Measurements from ENCODE around the gene LRRC8E. TPM values are rescaled to one million over a fixed set of nuclear protein-coding genes. Genes with fewer than 3 reads are reported as not detected.

LRRC8E gene
- total RNA-seq, 1 experiment from 2014 or later = 3.0 TPM

GRCh38 chr19:7879836-7880235 is 8.5 kb upstream of the LRRC8E start:
- POLR2A ChIA-PET = no interaction called here

GRCh38 chr19:7881910-7882309 is 6.4 kb upstream of the LRRC8E start:
- ChIA-PET POLR2A (no interaction called here), CTCF (interaction anchor here (1.1 to 3.9 kb wide), 3 partner anchors 13 to 35 kb away, joined by 3 to 21 read pairs (median 5); no protein-coding TSS in a partner anchor)
- H3K27me3 Mint-ChIP-seq (ENCODE audit: low read depth) = peaks cover 24% of the 10 kb centered on the region
- ATAC-seq = no peak
- no peak overlapping the region for H3K4me3 Mint-ChIP-seq
- no peak for DNase-seq (ENCODE audit: low spot score)
- H3K27ac Mint-ChIP-seq = no peak overlapping the region
- H3K36me3 Mint-ChIP-seq = no peaks in the 10 kb centered on the region
- no peak for TF ChIP-seq RORB (CRISPR knock-in tag; IDR thresholded peaks at IDR 0.05)
- TF ChIP-seq, protein P1, sequence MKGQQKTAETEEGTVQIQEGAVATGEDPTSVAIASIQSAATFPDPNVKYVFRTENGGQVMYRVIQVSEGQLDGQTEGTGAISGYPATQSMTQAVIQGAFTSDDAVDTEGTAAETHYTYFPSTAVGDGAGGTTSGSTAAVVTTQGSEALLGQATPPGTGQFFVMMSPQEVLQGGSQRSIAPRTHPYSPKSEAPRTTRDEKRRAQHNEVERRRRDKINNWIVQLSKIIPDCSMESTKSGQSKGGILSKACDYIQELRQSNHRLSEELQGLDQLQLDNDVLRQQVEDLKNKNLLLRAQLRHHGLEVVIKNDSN (CRISPR knock-in tag; IDR thresholded peaks at IDR 0.05) = no peak
- TF ChIP-seq RELA (CRISPR knock-in tag; IDR thresholded peaks at IDR 0.05; ENCODE audit: borderline replicate concordance) = no peak
- TF ChIP-seq E2F5 (CRISPR knock-in tag; IDR thresholded peaks at IDR 0.05) = no peak
- TF ChIP-seq GRHL2 (CRISPR knock-in tag; IDR thresholded peaks at IDR 0.05; ENCODE audit: insufficient replicate concordance, severe bottlenecking) = no peak
- TF ChIP-seq ELF4 (CRISPR knock-in tag; IDR thresholded peaks at IDR 0.05; ENCODE audit: low read depth) = no peak
- TF ChIP-seq, protein P2, sequence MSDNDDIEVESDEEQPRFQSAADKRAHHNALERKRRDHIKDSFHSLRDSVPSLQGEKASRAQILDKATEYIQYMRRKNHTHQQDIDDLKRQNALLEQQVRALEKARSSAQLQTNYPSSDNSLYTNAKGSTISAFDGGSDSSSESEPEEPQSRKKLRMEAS (CRISPR knock-in tag; IDR thresholded peaks at IDR 0.05) = no peak
- no peak for TF ChIP-seq PRDM15 (CRISPR knock-in tag; IDR thresholded peaks at IDR 0.05)
- no peak for TF ChIP-seq TCF7 (CRISPR knock-in tag; IDR thresholded peaks at IDR 0.05; ENCODE audit: low read depth)
- no peak for TF ChIP-seq JUN (CRISPR knock-in tag; IDR thresholded peaks at IDR 0.05)
- no peak for TF ChIP-seq ZNF263 (CRISPR knock-in tag; IDR thresholded peaks at IDR 0.05; ENCODE audit: low read depth)
- TF ChIP-seq OVOL2 (CRISPR knock-in tag; IDR thresholded peaks at IDR 0.05; ENCODE audit: borderline replicate concordance) = no peak
- no peak for TF ChIP-seq ESRRA (CRISPR knock-in tag; IDR thresholded peaks at IDR 0.05; ENCODE audit: borderline replicate concordance)
- TF ChIP-seq SP1 (CRISPR knock-in tag; conservative IDR thresholded peaks at IDR 0.05) = no peak
- peaks cover 6% of the 10 kb centered on the region for H3K9me3 Mint-ChIP-seq
- no peaks in the 10 kb centered on the region; the same call in 1 of the 2 replicates for H3K4me1 Mint-ChIP-seq

More at GRCh38 chr19:7879836-7880235, 8.5 kb upstream of the LRRC8E start:
- no peaks in the 10 kb centered on the region for H3K36me3 Mint-ChIP-seq
- peaks cover 6% of the 10 kb centered on the region for H3K9me3 Mint-ChIP-seq
- no peak overlapping the region for H3K27ac Mint-ChIP-seq
- no peak for DNase-seq (ENCODE audit: low spot score)
- no peak; the same call in 1 of the 2 replicates for ATAC-seq
- TF ChIP-seq ZSCAN18 (CRISPR knock-in tag; IDR thresholded peaks at IDR 0.05) = no peak
- TF ChIP-seq ESRRA (CRISPR knock-in tag; IDR thresholded peaks at IDR 0.05; ENCODE audit: borderline replicate concordance) = no peak
- TF ChIP-seq ZBTB43 (CRISPR knock-in tag; IDR thresholded peaks at IDR 0.05) = no peak
- TF ChIP-seq IRF1 (CRISPR knock-in tag; IDR thresholded peaks at IDR 0.05) = no peak
- 0 out of 2 replicates have a peak, but pooled peaks have one; percentile 61 for TF ChIP-seq HMGA2 (CRISPR knock-in tag; IDR thresholded peaks at IDR 0.05)
- TF ChIP-seq KAT7 (CRISPR knock-in tag; IDR thresholded peaks at IDR 0.05; ENCODE audit: borderline replicate concordance) = no peak
- no peaks in the 10 kb centered on the region; the same call in 1 of the 2 replicates for H3K4me1 Mint-ChIP-seq
- peaks cover 24% of the 10 kb centered on the region for H3K27me3 Mint-ChIP-seq (ENCODE audit: low read depth)
- H3K4me3 Mint-ChIP-seq = no peak overlapping the region
- CTCF ChIA-PET = interaction anchor here (0.9 to 1.4 kb wide), 3 partner anchors 11 to 29 kb away, joined by 3 to 9 read pairs (median 4); no protein-coding TSS in a partner anchor

Data from WTC11 (cell line).